ENCODE data around the gene GALNT5. TPM values are rescaled to one million over a fixed set of nuclear protein-coding genes. Genes with fewer than 3 reads are reported as not detected.

The GALNT5 gene
- total and polyA plus RNA-seq, 4 donors = under 0.01 to 5.3 (median 0.01) TPM; not detected in 1

- TF ChIP-seq FOXA1 (IDR thresholded peaks at IDR 0.05) = no peak
- TF ChIP-seq NR2F2 (IDR thresholded peaks at IDR 0.05) = no peak
- TF ChIP-seq GABPA (IDR thresholded peaks at IDR 0.05 in 1 of 2, conservative IDR thresholded peaks at IDR 0.05 in 1 of 2) = no peak
- no peak for TF ChIP-seq RAD21 (IDR thresholded peaks at IDR 0.05)
- TF ChIP-seq FOXA2 (IDR thresholded peaks at IDR 0.05) = no peak
- no peak for TF ChIP-seq ZBTB33 (IDR thresholded peaks at IDR 0.05)
- no peak for TF ChIP-seq RXRA (IDR thresholded peaks at IDR 0.05)
- no peak for TF ChIP-seq ATF3 (IDR thresholded peaks at IDR 0.05)
- TF ChIP-seq TAF1 (conservative IDR thresholded peaks at IDR 0.05) = no peak
- no peak for TF ChIP-seq JUND (IDR thresholded peaks at IDR 0.05)
- TF ChIP-seq SP1 (IDR thresholded peaks at IDR 0.05) = no peak
- TF ChIP-seq HNF4A (conservative IDR thresholded peaks at IDR 0.05) = no peak
- TF ChIP-seq MAX (IDR thresholded peaks at IDR 0.05) = no peak
- no peak for TF ChIP-seq REST (IDR thresholded peaks at IDR 0.05)
- no peak for TF ChIP-seq HNF4G (IDR thresholded peaks at IDR 0.05)
- no peak for TF ChIP-seq CTCF (IDR thresholded peaks at IDR 0.05; ENCODE audit: low read depth, low read length, missing input control)
- no peak for TF ChIP-seq YY1 (IDR thresholded peaks at IDR 0.05)
- TF ChIP-seq EGR1 (IDR thresholded peaks at IDR 0.05; ENCODE audit: low read depth in 2 of 2) = no peak
- Histone ChIP-seq H3K4me3 (ENCODE audit: low read depth in 1 of 3, low read length in 3 of 3) (no peak overlapping the region), H3K9me3 (ENCODE audit: control insufficient read depth in 4 of 4, low read length in 3 of 4) (no peaks in the 10 kb centered on the region), H3K27ac (ENCODE audit: low read depth in 1 of 2, low read length in 2 of 2) (no peak overlapping the region), H3K4me1 (ENCODE audit: control insufficient read depth in 4 of 4, insufficient read depth in 4 of 4, low read length in 3 of 4) (peaks cover 0 to 5% (median 1%) of the 10 kb centered on the region in 4 donors), H3K36me3 (ENCODE audit: control insufficient read depth in 4 of 4, insufficient read depth in 3 of 4, low read depth in 1 of 4, low read length in 3 of 4) (no peaks in the 10 kb centered on the region), H3K9ac (ENCODE audit: low read depth in 1 of 2, low read length in 2 of 2) (no peak overlapping the region), H3K27me3 (ENCODE audit: control insufficient read depth in 4 of 4, insufficient read depth in 4 of 4, low read length in 3 of 4) (no peaks in the 10 kb centered on the region)
- 87% methylated on average over 4 of the region's 4 CpGs for WGBS
- no peak for DNase-seq (ENCODE audit: low spot score)
Observed at GRCh38 chr2:157315901-157316300, 58.4 kb downstream of the GALNT5 start.
